ENCODE data around the gene HIGD2A. TPM values are rescaled to one million over a fixed set of nuclear protein-coding genes. Genes with fewer than 3 reads are reported as not detected.
A peak's percentile ranks its signal among the peaks of the same experiment; 100 is the strongest.
"Not testable (repeated sequence)": the region's sequence is repeated elsewhere in the genome, so short reads cannot be mapped to it uniquely, and the experiment has no call there.

Gene HIGD2A
- total RNA-seq, 5 donors from 2014 or later (not counting 1 experiment from before 2014, with no cell fraction given), result 88.5 to 117 (median 95.4) TPM

DNA sequence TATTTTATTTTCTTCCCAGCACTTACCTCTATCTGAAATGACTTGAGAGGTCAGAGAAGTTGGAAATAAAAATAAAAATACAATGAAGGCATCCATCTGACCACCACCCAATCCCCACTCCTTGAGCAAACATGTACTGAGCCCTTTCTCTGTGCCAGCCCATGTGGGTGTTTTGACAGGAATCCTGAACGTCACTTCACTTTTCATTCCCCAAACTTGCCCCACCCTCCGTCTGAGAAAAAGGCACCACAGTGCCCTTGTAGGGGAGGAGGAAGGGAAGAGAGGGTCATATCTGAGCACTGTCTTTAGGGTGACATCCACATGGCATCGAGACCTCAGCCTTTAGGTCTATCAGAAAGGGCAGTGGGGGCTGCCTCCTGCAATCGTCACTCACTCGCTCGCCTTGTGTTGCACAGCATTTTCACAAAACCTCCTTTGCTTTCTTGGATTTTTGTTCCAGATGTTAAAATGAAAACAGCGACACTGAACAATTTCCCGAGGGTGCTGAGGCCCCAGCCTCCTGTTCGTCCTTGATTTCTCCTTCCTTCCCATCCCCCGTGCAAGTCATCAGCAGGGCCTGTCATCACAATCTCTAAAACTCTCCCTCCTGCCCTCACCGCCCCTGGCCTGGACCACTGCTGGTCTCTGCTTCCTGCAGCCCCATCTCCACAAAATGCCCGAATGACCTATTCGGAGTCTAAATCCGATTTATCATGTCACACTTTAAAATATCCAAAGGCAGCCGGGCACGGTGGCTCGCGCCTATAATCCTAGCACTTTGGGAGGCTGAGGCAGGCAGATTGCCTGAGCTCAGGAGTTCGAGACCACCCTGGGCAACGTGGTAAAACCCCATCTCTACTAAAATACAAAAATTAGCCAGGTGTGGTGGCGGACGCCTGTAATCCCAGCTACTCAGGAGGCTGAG, 13.0 kb downstream of the HIGD2A start:
- H3K27ac Mint-ChIP-seq, result no peak overlapping the region

DNA sequence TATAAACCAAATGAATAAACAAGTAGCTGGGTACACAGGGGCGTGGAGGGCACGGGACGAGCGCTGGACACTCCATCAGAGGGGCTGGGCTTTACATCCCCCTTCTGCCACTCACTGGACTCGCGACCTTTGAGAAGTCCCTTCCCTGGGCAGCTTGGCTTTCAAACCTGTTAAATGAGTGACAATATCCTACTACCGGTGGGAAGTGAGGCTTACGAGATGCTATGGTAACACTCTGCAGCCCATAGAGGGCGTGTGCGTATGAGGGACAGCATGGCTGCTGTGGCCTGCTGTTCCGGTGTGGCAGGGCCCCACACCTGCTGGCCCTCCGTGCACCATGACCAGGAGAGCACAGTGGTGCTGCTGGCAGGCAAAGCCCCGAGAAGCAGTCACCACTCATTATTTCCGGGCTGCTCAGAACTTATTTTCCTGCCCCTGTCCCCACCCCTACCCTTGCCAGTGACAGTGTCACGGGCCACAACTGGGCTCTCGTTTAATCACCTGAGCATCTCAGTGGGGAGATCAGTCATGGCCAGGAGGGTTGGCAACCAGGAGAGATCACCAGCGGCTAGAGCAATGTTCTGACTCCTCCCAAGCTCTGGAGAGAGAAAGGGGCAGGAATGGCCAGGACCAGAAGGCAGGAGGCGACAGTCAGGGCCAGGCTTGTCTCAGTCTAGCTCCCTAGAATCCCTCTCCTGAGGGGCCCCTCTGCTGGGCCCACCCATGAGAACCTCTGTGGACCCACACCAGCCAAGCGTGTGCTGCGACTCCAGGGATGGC, 17.3 kb downstream of the HIGD2A start:
- no peaks in the 10 kb centered on the region for H3K9me3 Mint-ChIP-seq
- no peak overlapping the region for H3K27ac ChIP-seq (ENCODE audit: low read length)
- H3K4me3 ChIP-seq (ENCODE audit: control insufficient read depth in 1 of 2, extremely low read depth in 1 of 2, low read length in 1 of 2), result no peak overlapping the region
- no peaks in the 10 kb centered on the region for H3K27me3 Mint-ChIP-seq
- WGBS (ENCODE audit: insufficient coverage), result 98% methylated on average over 12 of the region's 20 CpGs
- peaks cover 0 to 4% (median 3%) of the 10 kb centered on the region in 3 donors for H3K4me1 Mint-ChIP-seq
- ATAC-seq (replicated peaks in 1 of 4) (no peak), DNase-seq (no peak)
- no peak overlapping the region for H3K27ac Mint-ChIP-seq
- no peaks in the 10 kb centered on the region for H3K27me3 ChIP-seq (replicated peaks in 1 of 2; ENCODE audit: control insufficient read depth in 2 of 2, extremely low read depth in 1 of 2, insufficient read depth in 2 of 2, low read length in 1 of 2)
- H3K36me3 Mint-ChIP-seq, result peaks cover 28% of the 10 kb centered on the region
- no peak overlapping the region for H3K4me3 Mint-ChIP-seq
- no peaks in the 10 kb centered on the region for H3K9me3 ChIP-seq
- peaks cover 14 to 22% of the 10 kb centered on the region in 2 donors for H3K36me3 ChIP-seq (ENCODE audit: control insufficient read depth in 2 of 2, extremely low read depth in 1 of 2, insufficient read depth in 1 of 2, low read length in 1 of 2)
- POLR2A ChIA-PET, result interaction anchor here (0.6 to 0.7 kb wide), 4 partner anchors 12 to 499 kb away, joined by 3 read pairs; partner anchors contain the start of gene FAF2 (in 1 of the 2)
- CTCF ChIA-PET, result interaction anchor here (0.7 to 0.9 kb wide), 3 partner anchors 12 to 42 kb away, joined by 3 to 4 read pairs (median 3); no protein-coding TSS in a partner anchor
- no peaks in the 10 kb centered on the region for H3K4me1 ChIP-seq (ENCODE audit: control insufficient read depth in 1 of 2, extremely low read depth in 1 of 2, insufficient read depth in 2 of 2, low read length in 2 of 2)

More for the DNA sequence above, 13.0 kb downstream of the HIGD2A start:
- H3K9me3 Mint-ChIP-seq, result no peaks in the 10 kb centered on the region
- Histone ChIP-seq H3K27me3 (replicated peaks in 1 of 2; ENCODE audit: control insufficient read depth in 2 of 2, extremely low read depth in 1 of 2, insufficient read depth in 2 of 2, low read length in 1 of 2) (no peaks in the 10 kb centered on the region), H3K27ac (ENCODE audit: low read length) (no peak overlapping the region), H3K9me3 (no peaks in the 10 kb centered on the region), H3K4me3 (ENCODE audit: control insufficient read depth in 1 of 2, extremely low read depth in 1 of 2, low read length in 1 of 2) (no peak overlapping the region), H3K36me3 (ENCODE audit: control insufficient read depth in 2 of 2, extremely low read depth in 1 of 2, insufficient read depth in 1 of 2, low read length in 1 of 2) (peaks cover 16 to 19% of the 10 kb centered on the region in 2 donors), H3K4me1 (ENCODE audit: control insufficient read depth in 1 of 2, extremely low read depth in 1 of 2, insufficient read depth in 2 of 2, low read length in 2 of 2) (no peaks in the 10 kb centered on the region)
- ChIA-PET CTCF (no interaction called here), POLR2A (no interaction called here)
- H3K4me1 Mint-ChIP-seq, result peaks cover 0 to 6% (median 0%) of the 10 kb centered on the region in 3 donors
- H3K36me3 Mint-ChIP-seq, result peaks cover 17% of the 10 kb centered on the region
- WGBS (ENCODE audit: insufficient coverage), result 98% methylated on average over 18 of the region's 22 CpGs
- H3K4me3 Mint-ChIP-seq, result no peak overlapping the region
- H3K27me3 Mint-ChIP-seq, result no peaks in the 10 kb centered on the region
- DNase-seq, result no peak
- no peak for ATAC-seq (replicated peaks in 1 of 4)

DNA sequence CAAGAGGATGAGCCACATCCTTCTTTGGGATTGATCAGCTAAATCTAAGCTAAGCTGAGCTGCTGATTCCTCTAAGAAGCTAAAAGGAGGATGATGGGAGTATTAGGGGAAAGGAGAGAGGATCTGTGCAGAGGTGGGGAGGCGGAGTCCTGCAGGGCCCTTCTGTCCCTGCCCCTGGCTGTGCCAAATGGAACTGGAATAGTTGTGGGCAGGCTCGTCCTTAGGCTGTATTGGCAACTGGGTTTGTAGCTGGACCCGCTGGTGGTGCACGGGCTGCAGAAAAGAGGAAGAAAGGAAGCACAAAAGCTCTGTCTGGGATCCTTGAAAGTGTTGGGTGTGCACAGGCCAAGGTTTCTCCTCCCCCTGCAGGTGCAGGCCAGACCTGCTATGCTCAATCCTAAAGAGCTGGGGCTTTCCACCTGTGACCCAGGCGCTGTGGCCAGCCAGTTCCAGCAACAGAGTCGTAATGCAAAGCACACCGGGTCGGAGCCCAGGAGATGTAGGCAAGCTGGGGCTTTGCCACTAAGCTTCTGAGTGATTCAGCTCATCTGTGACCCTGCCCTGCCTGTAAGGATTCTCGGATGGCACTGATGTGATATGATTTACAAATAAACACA, 18.0 kb downstream of the HIGD2A start:
- Mint-ChIP-seq H3K27me3 (no peaks in the 10 kb centered on the region), H3K27ac (no peak overlapping the region), H3K9me3 (no peaks in the 10 kb centered on the region), H3K36me3 (peaks cover 28% of the 10 kb centered on the region), H3K4me3 (no peak overlapping the region), H3K4me1 (peaks cover 3 to 10% (median 10%) of the 10 kb centered on the region in 3 donors)
- no peak overlapping the region for H3K4me3 ChIP-seq (ENCODE audit: control insufficient read depth in 1 of 2, extremely low read depth in 1 of 2, low read length in 1 of 2)
- H3K27ac ChIP-seq (ENCODE audit: low read length), result no peak overlapping the region
- no peaks in the 10 kb centered on the region for H3K27me3 ChIP-seq (replicated peaks in 1 of 2; ENCODE audit: control insufficient read depth in 2 of 2, extremely low read depth in 1 of 2, insufficient read depth in 2 of 2, low read length in 1 of 2)
- 100% methylated on average over 6 of the region's 9 CpGs for WGBS (ENCODE audit: insufficient coverage)
- ChIA-PET CTCF (no interaction called here), POLR2A (no interaction called here)
- peaks cover 15 to 22% of the 10 kb centered on the region in 2 donors for H3K36me3 ChIP-seq (ENCODE audit: control insufficient read depth in 2 of 2, extremely low read depth in 1 of 2, insufficient read depth in 1 of 2, low read length in 1 of 2)
- DNase-seq, result no peak
- H3K9me3 ChIP-seq, result no peaks in the 10 kb centered on the region
- H3K4me1 ChIP-seq (ENCODE audit: control insufficient read depth in 1 of 2, extremely low read depth in 1 of 2, insufficient read depth in 2 of 2, low read length in 2 of 2), result no peaks in the 10 kb centered on the region
- no peak for ATAC-seq (replicated peaks in 1 of 4)

DNA sequence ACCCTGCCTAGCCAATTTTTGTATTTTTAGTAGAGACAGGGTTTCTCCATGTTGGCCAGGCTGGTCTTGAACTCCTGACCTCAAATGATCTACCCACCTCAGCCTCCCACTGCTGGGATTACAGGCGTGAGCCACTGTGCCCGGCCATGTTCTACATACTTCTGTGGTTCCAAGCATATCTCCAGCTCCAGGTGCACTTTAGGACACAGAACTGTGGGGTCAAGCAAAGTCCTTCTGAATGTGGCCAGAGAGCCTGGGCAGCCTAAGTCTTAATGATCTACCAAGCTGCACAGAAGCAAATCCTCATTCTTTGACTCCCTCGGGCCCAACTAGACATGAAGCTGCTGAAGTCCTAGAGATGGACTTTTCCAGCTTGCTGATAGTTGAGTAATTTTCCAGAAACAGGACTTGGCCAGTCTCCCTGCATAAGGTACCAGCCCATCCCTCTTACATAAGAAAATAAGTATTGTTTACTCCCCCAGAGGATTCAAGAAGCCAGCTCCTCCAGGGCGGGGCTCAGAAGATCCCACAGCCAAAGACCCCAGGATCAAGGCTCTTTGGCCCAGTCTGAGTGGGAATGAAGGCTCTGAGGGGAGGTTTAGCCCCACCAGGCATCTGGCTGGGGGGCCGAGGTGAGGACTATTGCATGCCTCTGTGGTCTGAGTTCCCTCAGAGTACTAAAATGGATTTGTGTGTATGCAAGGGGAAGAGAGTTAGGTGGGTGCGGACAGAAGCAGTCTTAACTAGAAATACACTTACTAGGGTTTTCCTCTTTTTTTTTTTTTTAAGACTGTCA, 19.1 kb downstream of the HIGD2A start:
- H3K36me3 Mint-ChIP-seq, result peaks cover 28% of the 10 kb centered on the region
- H3K27ac Mint-ChIP-seq, result peak overlapping the region in 1 of 2 donors; percentile 6
- no peaks in the 10 kb centered on the region for H3K27me3 Mint-ChIP-seq
- Histone ChIP-seq H3K27me3 (replicated peaks in 1 of 2; ENCODE audit: control insufficient read depth in 2 of 2, extremely low read depth in 1 of 2, insufficient read depth in 2 of 2, low read length in 1 of 2) (no peaks in the 10 kb centered on the region), H3K4me1 (ENCODE audit: control insufficient read depth in 1 of 2, extremely low read depth in 1 of 2, insufficient read depth in 2 of 2, low read length in 2 of 2) (peaks cover 0 to under 1% of the 10 kb centered on the region in 2 experiments), H3K27ac (ENCODE audit: low read length) (no peak overlapping the region), H3K9me3 (no peaks in the 10 kb centered on the region), H3K4me3 (ENCODE audit: control insufficient read depth in 1 of 2, extremely low read depth in 1 of 2, low read length in 1 of 2) (no peak overlapping the region), H3K36me3 (ENCODE audit: control insufficient read depth in 2 of 2, extremely low read depth in 1 of 2, insufficient read depth in 1 of 2, low read length in 1 of 2) (peaks cover 15 to 22% of the 10 kb centered on the region in 2 donors)
- no peak overlapping the region for H3K4me3 Mint-ChIP-seq
- ChIA-PET CTCF (no interaction called here), POLR2A (interaction anchor here in 1 of 2 donors (0.6 to 0.7 kb wide), 2 partner anchors 130 to 245 kb away, joined by 3 to 4 read pairs; no protein-coding TSS in a partner anchor)
- H3K4me1 Mint-ChIP-seq, result peaks cover 9 to 18% (median 13%) of the 10 kb centered on the region in 3 donors
- DNase-seq (no peak), ATAC-seq (replicated peaks in 1 of 4) (no peak)
- H3K9me3 Mint-ChIP-seq, result no peaks in the 10 kb centered on the region
- 96% methylated on average over 4 of the region's 6 CpGs for WGBS (ENCODE audit: insufficient coverage)

DNA sequence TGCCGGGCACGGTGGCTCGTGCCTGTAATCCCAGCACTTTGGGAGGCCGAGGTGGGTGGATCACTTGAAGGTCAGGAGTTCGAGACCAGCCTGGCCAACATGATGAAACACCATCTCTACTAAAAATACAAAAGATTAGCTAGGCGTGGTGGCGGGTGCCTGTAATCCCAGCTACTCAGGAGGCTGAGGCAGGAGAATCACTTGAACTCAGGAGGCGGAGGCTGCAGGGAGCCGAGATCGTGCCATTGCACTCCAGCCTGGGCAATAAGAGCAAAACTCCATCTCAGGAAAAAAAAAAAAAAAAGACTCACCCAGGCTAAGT, 19.7 kb downstream of the HIGD2A start:
- H3K9me3 ChIP-seq; H3K4me1 ChIP-seq (ENCODE audit: control insufficient read depth in 1 of 2, extremely low read depth in 1 of 2, insufficient read depth in 2 of 2, low read length in 2 of 2); H3K27ac ChIP-seq (ENCODE audit: low read length); H3K27me3 ChIP-seq (replicated peaks in 1 of 2; ENCODE audit: control insufficient read depth in 2 of 2, extremely low read depth in 1 of 2, insufficient read depth in 2 of 2, low read length in 1 of 2); DNase-seq; H3K4me3 ChIP-seq (ENCODE audit: control insufficient read depth in 1 of 2, extremely low read depth in 1 of 2, low read length in 1 of 2); H3K27me3 Mint-ChIP-seq; H3K27ac Mint-ChIP-seq; ATAC-seq (replicated peaks in 1 of 4); CTCF ChIA-PET; H3K9me3 Mint-ChIP-seq; H3K4me3 Mint-ChIP-seq: not testable (repeated sequence)
- Mint-ChIP-seq H3K4me1 (peaks cover 13 to 19% (median 18%) of the 10 kb centered on the region in 3 donors), H3K36me3 (peaks cover 28% of the 10 kb centered on the region)
- POLR2A ChIA-PET, result interaction anchor here in 1 of 2 donors (0.7 kb wide), 2 partner anchors 130 to 136 kb away, joined by 3 to 7 read pairs; no protein-coding TSS in a partner anchor
- 100% methylated on average over 1 of the region's 10 CpGs for WGBS (ENCODE audit: insufficient coverage)
- peaks cover 15 to 22% of the 10 kb centered on the region in 2 donors for H3K36me3 ChIP-seq (ENCODE audit: control insufficient read depth in 2 of 2, extremely low read depth in 1 of 2, insufficient read depth in 1 of 2, low read length in 1 of 2)

Measured in T-cell (primary cell).